K562 (cell line): Measurements from ENCODE around the gene ZNF837. TPM values are rescaled to one million over a fixed set of nuclear protein-coding genes. Genes with fewer than 3 reads are reported as not detected.
A peak's percentile ranks its signal among the peaks of the same experiment; 100 is the strongest.

Source experiments
- AFF1 ChIP-seq, 2 experiments: fragments of 450-650 bp; IDR thresholded peaks; 2 replicates each; pipeline ENCODE4 v1.6.1; 2018; ENCODE audit warnings: mild to moderate bottlenecking in 2 of 2, low read depth in 1 of 2; ENCODE audit not compliant: partially characterized antibody in 2 of 2
- ARHGAP35 ChIP-seq: fragments of 450-650 bp; IDR thresholded peaks from 2 replicates; pipeline ENCODE4 v1.6.1; 2018; ENCODE audit not compliant: partially characterized antibody
- CBX8 ChIP-seq: fragments of 200-600 bp; sonication (generic); IDR thresholded peaks from 2 replicates; pipeline ENCODE4 v1.6.1; 2012; ENCODE audit warnings: borderline replicate concordance, mixed run types, low read depth, mild to moderate bottlenecking, moderate library complexity, mixed read lengths, low read length, control low read depth, inconsistent platforms; ENCODE audit not compliant: poor library complexity, severe bottlenecking; ENCODE audit errors: extremely low read depth
- DPF2 ChIP-seq: fragments of 450-650 bp; IDR thresholded peaks from 2 replicates; pipeline ENCODE4 v1.6.1; 2016
- ERF ChIP-seq: fragments of 450-650 bp; formaldehyde crosslinking; IDR thresholded peaks from 2 replicates; pipeline ENCODE4 v1.4.0; 2020; ENCODE audit warnings: mild to moderate bottlenecking, mixed read lengths
- HDAC6 ChIP-seq: IDR thresholded peaks from 2 replicates; pipeline ENCODE4 v1.6.1; 2012; ENCODE audit warnings: low read depth, mild to moderate bottlenecking, control low read depth, inconsistent platforms, low read length, moderate library complexity
- JUN ChIP-seq, 2 experiments: sonication (generic) in 1 of 2; formaldehyde crosslinking in 1 of 2; IDR thresholded peaks; 2 replicates each; pipeline versions ENCODE4 v1.6.1 to v1.8.0; 2012 to 2022; ENCODE audit warnings: borderline replicate concordance in 2 of 2, mild to moderate bottlenecking in 2 of 2, improper control_type of control experiment in 1 of 2, low read depth in 1 of 2, low read length in 1 of 2, missing genetic modification reagents in 1 of 2
- LEF1 ChIP-seq: fragments of 450-650 bp; IDR thresholded peaks from 2 replicates; pipeline ENCODE4 v1.6.1; 2016; ENCODE audit warnings: mild to moderate bottlenecking
- PHF20 ChIP-seq: fragments of 450-650 bp; IDR thresholded peaks from 2 replicates; pipeline ENCODE4 v1.6.1; 2018; ENCODE audit not compliant: partially characterized antibody
- RBM17 ChIP-seq: fragments of 200-400 bp; formaldehyde crosslinking; IDR thresholded peaks from 2 replicates; pipeline ENCODE4 v1.6.1; 2017; ENCODE audit warnings: low read depth, mild to moderate bottlenecking, low read length, borderline replicate concordance
- RCOR1 ChIP-seq, 2 experiments: IDR thresholded peaks; 2 replicates each; pipeline ENCODE4 v1.6.1; 2012; ENCODE audit warnings: low read depth in 2 of 2, low read length in 2 of 2, borderline replicate concordance in 1 of 2, improper control_type of control experiment in 1 of 2
- SMARCB1 ChIP-seq: IDR thresholded peaks from 2 replicates; pipeline ENCODE4 v1.6.1; 2011; ENCODE audit warnings: improper control_type of control experiment, low read depth; ENCODE audit not compliant: insufficient read length
- SNIP1 ChIP-seq: fragments of 450-650 bp; IDR thresholded peaks from 2 replicates; pipeline ENCODE4 v1.7.1; 2017; ENCODE audit warnings: low read depth, mild to moderate bottlenecking
- SP2 ChIP-seq: IDR thresholded peaks from 2 replicates; pipeline ENCODE4 v1.6.1; 2011; ENCODE audit warnings: mild to moderate bottlenecking, low read depth, low read length, moderate library complexity; ENCODE audit not compliant: poor library complexity, severe bottlenecking; ENCODE audit errors: extremely low read depth
- ZNF197 ChIP-seq: fragments of 200-800 bp; sonication (Bioruptor generic); IDR thresholded peaks from 2 replicates; pipeline ENCODE4 v1.6.1; 2016; ENCODE audit warnings: low read depth, missing genetic modification characterization, missing compliant biosample characterization
- ZNF232 ChIP-seq: sonication (generic); formaldehyde crosslinking; IDR thresholded peaks from 2 replicates; pipeline ENCODE4 v1.8.0; 2022; ENCODE audit warnings: mild to moderate bottlenecking, missing genetic modification reagents
- ZNF347 ChIP-seq: fragments of 450-650 bp; formaldehyde crosslinking; IDR thresholded peaks from 2 replicates; pipeline ENCODE4 v1.4.0; 2020; ENCODE audit warnings: low read depth, mild to moderate bottlenecking, moderate library complexity
- ZNF77 ChIP-seq: fragments of 250-450 bp; sonication (Bioruptor Pico); IDR thresholded peaks from 2 replicates; pipeline ENCODE4 v1.5.0; 2020
- polyA plus RNA-seq, 8 experiments: library from polyadenylated mRNA; depleted of rRNA in 4 of 8; stranded (reverse) in 5 of 8; unstranded in 3 of 8; fragments of >200 nt; fragmentation: Nextera tagmentation in 2 of 8; fragmentation: Illumina TruSeq in 1 of 8; extraction: Ambion mirVana in 2 of 8; extraction: Trizol in 1 of 8; gene quantifications; 2 replicates each; pipeline versions ENCODE4 v1.2.1 to v1.2.3, GENCODE V29; 2011 to 2014; ENCODE audit warnings: inconsistent platforms in 1 of 8, missing spikeins in 1 of 8
- total RNA-seq, 7 experiments: library from RNA; depleted of rRNA in 6 of 7; stranded (reverse); fragments of >200 nt in 6 of 7; fragmentation: Illumina TruSeq in 2 of 7; extraction: Trizol in 2 of 7; gene quantifications; 2 replicates each; pipeline versions ENCODE4 v1.2.1 to v1.2.3, GENCODE V29; 2011 to 2021; ENCODE audit warnings: low replicate concordance in 1 of 7
- TF ChIP-seq, protein P1 (sequence below): fragments of 250-450 bp; sonication (Bioruptor Pico); IDR thresholded peaks from 2 replicates; pipeline ENCODE4 v1.5.0; 2021; ENCODE audit warnings: mild to moderate bottlenecking, borderline replicate concordance
- TF ChIP-seq, protein P2 (sequence below): fragments of 250-450 bp; sonication (Bioruptor Pico); IDR thresholded peaks from 2 replicates; pipeline ENCODE4 v1.9.0; 2021; ENCODE audit warnings: mild to moderate bottlenecking

ZNF837 gene
- total and polyA plus RNA-seq, 9 of the 15 experiments (the other 6 are each of a cell fraction or from before 2014, with no cell fraction given): 0.11 to 2.1 (median 0.57) TPM; not detected in 4

- TF ChIP-seq ZNF77 (CRISPR knock-in tag) (no peak), DPF2 (no peak; the same call in 1 of the 2 replicates), ZNF347 (no peak), AFF1 (IDR thresholded peaks at IDR 0.05; ENCODE audit: low read depth in 1 of 2, partially characterized antibody in 2 of 2) (peak in 1 of 2 experiments; percentile 58), ZNF197 (CRISPR knock-in tag) (no peak), PHF20 (peak; percentile 93), LEF1 (no peak), ZNF232 (CRISPR knock-in tag) (no peak), ARHGAP35 (no peak), RBM17 (no peak), ERF (CRISPR knock-in tag) (peak; percentile 96), HDAC6 (no peak), SNIP1 (no peak), CBX8 (no peak), JUN (IDR thresholded peaks at IDR 0.05; ENCODE audit: borderline replicate concordance, low read depth, low read length) (peak; percentile 49; the same call in 1 of the 2 replicates), JUN (CRISPR knock-in tag; IDR thresholded peaks at IDR 0.05; ENCODE audit: borderline replicate concordance) (no peak), SMARCB1 (no peak), RCOR1 (IDR thresholded peaks at IDR 0.05; ENCODE audit: borderline replicate concordance in 1 of 2, low read depth in 2 of 2, low read length in 2 of 2) (peak in 1 of 2 experiments; percentile 39; a peak in 1 of 4 replicates), SP2 (peak; percentile 70)
- TF ChIP-seq, protein P1, sequence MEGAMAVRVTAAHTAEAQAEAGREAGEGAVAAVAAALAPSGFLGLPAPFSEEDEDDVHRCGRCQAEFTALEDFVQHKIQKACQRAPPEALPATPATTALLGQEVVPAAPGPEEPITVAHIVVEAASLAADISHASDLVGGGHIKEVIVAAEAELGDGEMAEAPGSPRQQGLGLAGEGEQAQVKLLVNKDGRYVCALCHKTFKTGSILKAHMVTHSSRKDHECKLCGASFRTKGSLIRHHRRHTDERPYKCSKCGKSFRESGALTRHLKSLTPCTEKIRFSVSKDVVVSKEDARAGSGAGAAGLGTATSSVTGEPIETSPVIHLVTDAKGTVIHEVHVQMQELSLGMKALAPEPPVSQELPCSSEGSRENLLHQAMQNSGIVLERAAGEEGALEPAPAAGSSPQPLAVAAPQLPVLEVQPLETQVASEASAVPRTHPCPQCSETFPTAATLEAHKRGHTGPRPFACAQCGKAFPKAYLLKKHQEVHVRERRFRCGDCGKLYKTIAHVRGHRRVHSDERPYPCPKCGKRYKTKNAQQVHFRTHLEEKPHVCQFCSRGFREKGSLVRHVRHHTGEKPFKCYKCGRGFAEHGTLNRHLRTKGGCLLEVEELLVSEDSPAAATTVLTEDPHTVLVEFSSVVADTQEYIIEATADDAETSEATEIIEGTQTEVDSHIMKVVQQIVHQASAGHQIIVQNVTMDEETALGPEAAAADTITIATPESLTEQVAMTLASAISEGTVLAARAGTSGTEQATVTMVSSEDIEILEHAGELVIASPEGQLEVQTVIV (CRISPR knock-in tag): no peak
- TF ChIP-seq, protein P2, sequence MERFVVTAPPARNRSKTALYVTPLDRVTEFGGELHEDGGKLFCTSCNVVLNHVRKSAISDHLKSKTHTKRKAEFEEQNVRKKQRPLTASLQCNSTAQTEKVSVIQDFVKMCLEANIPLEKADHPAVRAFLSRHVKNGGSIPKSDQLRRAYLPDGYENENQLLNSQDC (CRISPR knock-in tag): peak; percentile 78
Measured at GRCh38 chr19:58380662-58381459, at the start of gene ZNF837 (continued).
